ENCODE data around the gene CLDN6. TPM values are rescaled to one million over a fixed set of nuclear protein-coding genes. Genes with fewer than 3 reads are reported as not detected.
"Not testable (repeated sequence)": the region's sequence is repeated elsewhere in the genome, so short reads cannot be mapped to it uniquely, and the experiment has no call there.

The CLDN6 gene
- total RNA-seq, result 0.59 TPM

GRCh38 chr16:3017794-3018506, at the start of gene CLDN6:
TSS of gene CLDN6 (minus strand) at chr16:3018183. CDS start at chr16:3016021, 2,162 bp downstream.
- DNase-seq, result no peak

- no peak for DNase-seq
Measured at GRCh38 chr16:3066440-3066748, 48.4 kb upstream of the CLDN6 start.

GRCh38 chr16:3065742-3066439, 47.9 kb upstream of the CLDN6 start:
- no peak for DNase-seq

GRCh38 chr16:3065069-3065741, 47.2 kb upstream of the CLDN6 start, which contains the start of gene IL32:
TSS of gene IL32 (plus strand) at chr16:3065640. CDS start at chr16:3065812, 172 bp downstream.
- peak; percentile 24 for DNase-seq

- DNase-seq, result no peak
Measured at GRCh38 chr16:3063625-3064386, 45.8 kb upstream of the CLDN6 start.

- no peak for DNase-seq
Measured at GRCh38 chr16:3062553-3062952, 44.6 kb upstream of the CLDN6 start.

- DNase-seq, result no peak
Measured at GRCh38 chr16:3060339-3061127, 42.5 kb upstream of the CLDN6 start.

- DNase-seq, result no peak
Measured at GRCh38 chr16:3059723-3060242, 41.8 kb upstream of the CLDN6 start.

- peak; percentile 69 for DNase-seq
Measured at GRCh38 chr16:3059041-3059722, 41.2 kb upstream of the CLDN6 start.

GRCh38 chr16:3058139-3059030, 40.4 kb upstream of the CLDN6 start:
- no peak for DNase-seq

GRCh38 chr16:3057181-3058138, 39.5 kb upstream of the CLDN6 start:
- no peak for DNase-seq

GRCh38 chr16:3056336-3057180, 38.6 kb upstream of the CLDN6 start:
- DNase-seq, result no peak

- DNase-seq, result not testable (repeated sequence)
Measured at GRCh38 chr16:3055734-3056115, 37.7 kb upstream of the CLDN6 start.

GRCh38 chr16:3054965-3055733, 37.2 kb upstream of the CLDN6 start:
- no peak for DNase-seq

GRCh38 chr16:3053330-3053710, 35.3 kb upstream of the CLDN6 start:
- DNase-seq, result not testable (repeated sequence)

- not testable (repeated sequence) for DNase-seq
Measured at GRCh38 chr16:3052571-3053329, 34.8 kb upstream of the CLDN6 start.

All from skin of body (tissue), 2 donors.